ENCODE data around the gene BZW2.
A peak's percentile ranks its signal among the peaks of the same experiment; 100 is the strongest.

The BZW2 gene

GRCh38 chr7:16721541-16721940 lies 75.6 kb downstream of the BZW2 start:
- no peak for DNase-seq (ENCODE audit: low spot score)

GRCh38 chr7:16724344-16724743 lies 78.4 kb downstream of the BZW2 start:
- no peak for DNase-seq (ENCODE audit: low spot score)

- no peak for DNase-seq (ENCODE audit: low spot score)
These were observed 80.2 kb downstream of the BZW2 start for GRCh38 chr7:16726189-16726588.

GRCh38 chr7:16727736-16728135 lies 81.8 kb downstream of the BZW2 start:
- no peak for DNase-seq (ENCODE audit: low spot score)

GRCh38 chr7:16728811-16729210 lies 82.8 kb downstream of the BZW2 start:
- DNase-seq (ENCODE audit: low spot score): no peak

GRCh38 chr7:16729541-16729940 lies 83.6 kb downstream of the BZW2 start:
- no peak for DNase-seq (ENCODE audit: low spot score)

- DNase-seq (ENCODE audit: low spot score): no peak
These were observed 85.0 kb downstream of the BZW2 start for GRCh38 chr7:16730937-16731336.

GRCh38 chr7:16732828-16733227 lies 86.8 kb downstream of the BZW2 start:
- no peak for DNase-seq (ENCODE audit: low spot score)

GRCh38 chr7:16734148-16734726 lies 88.3 kb downstream of the BZW2 start:
- no peak for DNase-seq (ENCODE audit: low spot score)

GRCh38 chr7:16735020-16735419 lies 89.0 kb downstream of the BZW2 start:
- DNase-seq (ENCODE audit: low spot score): no peak

- no peak for DNase-seq (ENCODE audit: low spot score)
These were observed 92.2 kb downstream of the BZW2 start for GRCh38 chr7:16738011-16738688.

- peak; percentile 82 for DNase-seq (ENCODE audit: low spot score)
These were observed 94.1 kb downstream of the BZW2 start for GRCh38 chr7:16739863-16740622.

- DNase-seq (ENCODE audit: low spot score): no peak
These were observed 94.6 kb downstream of the BZW2 start for GRCh38 chr7:16740623-16740953.

- no peak for DNase-seq (ENCODE audit: low spot score)
These were observed 95.0 kb downstream of the BZW2 start for GRCh38 chr7:16740996-16741395.

- no peak for DNase-seq (ENCODE audit: low spot score)
These were observed 95.7 kb downstream of the BZW2 start for GRCh38 chr7:16741676-16742075.

- DNase-seq (ENCODE audit: low spot score): no peak
These were observed 96.6 kb downstream of the BZW2 start for GRCh38 chr7:16742547-16742946.

- no peak for DNase-seq (ENCODE audit: low spot score)
These were observed 97.3 kb downstream of the BZW2 start for GRCh38 chr7:16743236-16743635.

- no peak for DNase-seq (ENCODE audit: low spot score)
These were observed 98.7 kb downstream of the BZW2 start for GRCh38 chr7:16744518-16745250.

- no peak for DNase-seq (ENCODE audit: low spot score)
These were observed 99.7 kb downstream of the BZW2 start for GRCh38 chr7:16745645-16746044.

GRCh38 chr7:16747102-16747501 lies 101.1 kb downstream of the BZW2 start:
- no peak for DNase-seq (ENCODE audit: low spot score)

GRCh38 chr7:16753102-16753931 lies 107.3 kb downstream of the BZW2 start, which contains the start of gene TSPAN13:
TSS of gene TSPAN13 (plus strand) at chr7:16753755. CDS start at chr7:16753968, 213 bp downstream.
- peak; percentile 78 for DNase-seq (ENCODE audit: low spot score)

Data from hematopoietic multipotent progenitor cell treated with erythropoietin and hydrocortisone succinate and interleukin-3 and kit ligand, for 15 days (in vitro differentiated cells).